SK-N-SH treated with all-trans-retinoic acid at 6 μM for 48 hours (cell line): Measurements from ENCODE around the gene RING1.

Experiments
- BACH2 ChIP-seq: fragments of 250-450 bp; sonication (Bioruptor Pico); IDR thresholded peaks from 2 replicates; pipeline ENCODE4 v1.9.0; 2021; ENCODE audit warnings: mild to moderate bottlenecking, borderline replicate concordance
- CREB5 ChIP-seq: fragments of 250-450 bp; sonication (Bioruptor Pico); IDR thresholded peaks from 2 replicates; pipeline ENCODE4 v1.5.1; 2020; ENCODE audit warnings: low read depth, mild to moderate bottlenecking, moderate library complexity
- CSRNP3 ChIP-seq: fragments of 250-450 bp; sonication (Bioruptor Pico); IDR thresholded peaks from 2 replicates; pipeline ENCODE4 v1.5.1; 2021; ENCODE audit warnings: mild to moderate bottlenecking, moderate library complexity
- PATZ1 ChIP-seq: fragments of 250-450 bp; sonication (Bioruptor Pico); IDR thresholded peaks from 2 replicates; pipeline ENCODE4 v1.8.0; 2020; ENCODE audit warnings: mild to moderate bottlenecking, moderate library complexity, borderline replicate concordance
- ZC3H10 ChIP-seq: fragments of 250-450 bp; sonication (Bioruptor Pico); IDR thresholded peaks from 2 replicates; pipeline ENCODE4 v1.5.1; 2021; ENCODE audit warnings: mild to moderate bottlenecking, moderate library complexity

GRCh38 chr6:33212857-33213165, 4.5 kb downstream of the RING1 start:
- TF ChIP-seq CREB5 (CRISPR knock-in tag) = no peak
- no peak for TF ChIP-seq PATZ1 (CRISPR knock-in tag)
- no peak for TF ChIP-seq ZC3H10 (CRISPR knock-in tag)
- no peak for TF ChIP-seq CSRNP3 (CRISPR knock-in tag)
- no peak for TF ChIP-seq BACH2 (CRISPR knock-in tag)
